Nephron progenitor cell (in vitro differentiated cells): ENCODE data around the gene PTPN18.
"Not testable (repeated sequence)": the region's sequence is repeated elsewhere in the genome, so short reads cannot be mapped to it uniquely, and the experiment has no call there.

Source experiments
- DNase-seq: peaks from one replicate; pipeline ENCODE4 v3.0.0; 2021
- H3K27ac Mint-ChIP-seq: 2 replicates; pipeline ENCODE4 v1.8.0; 2021; ENCODE audit warnings: mild to moderate bottlenecking, moderate library complexity, mixed read lengths
- H3K27me3 Mint-ChIP-seq: 2 replicates; pipeline ENCODE4 v1.8.0; 2021; ENCODE audit warnings: mild to moderate bottlenecking, low read depth, mixed read lengths; ENCODE audit not compliant: poor library complexity
- H3K36me3 Mint-ChIP-seq: 2 replicates; pipeline ENCODE4 v1.8.0; 2021; ENCODE audit warnings: low read depth, mixed read lengths
- H3K4me1 Mint-ChIP-seq: 2 replicates; pipeline ENCODE4 v1.8.0; 2021; ENCODE audit warnings: mixed read lengths
- H3K4me3 Mint-ChIP-seq: 2 replicates; pipeline ENCODE4 v1.8.0; 2021; ENCODE audit warnings: mild to moderate bottlenecking, moderate library complexity, mixed read lengths
- H3K9me3 Mint-ChIP-seq: 2 replicates; pipeline ENCODE4 v1.8.0; 2021; ENCODE audit warnings: mild to moderate bottlenecking, moderate library complexity, mixed read lengths
- CTCF ChIP-seq: fragments of 200-600 bp; sonication (generic); IDR thresholded peaks from 2 replicates; pipeline ENCODE4 v1.5.0; 2021; ENCODE audit warnings: antibody characterized with exemption

Gene PTPN18

GRCh38 chr2:130318906-130319305 is 37.0 kb upstream of the PTPN18 start:
- TF ChIP-seq CTCF: no peak
- H3K36me3 Mint-ChIP-seq: no peaks in the 10 kb centered on the region
- H3K27me3 Mint-ChIP-seq: peaks cover 27% of the 10 kb centered on the region
- peaks cover 7% of the 10 kb centered on the region for H3K4me1 Mint-ChIP-seq
- H3K9me3 Mint-ChIP-seq: no peaks in the 10 kb centered on the region
- no peak for DNase-seq
- H3K27ac Mint-ChIP-seq: no peak overlapping the region
- no peak overlapping the region for H3K4me3 Mint-ChIP-seq

- H3K27me3 Mint-ChIP-seq: peaks cover 34% of the 10 kb centered on the region
- no peak overlapping the region for H3K4me3 Mint-ChIP-seq
- no peaks in the 10 kb centered on the region for H3K36me3 Mint-ChIP-seq
- TF ChIP-seq CTCF: no peak
- H3K27ac Mint-ChIP-seq: no peak overlapping the region
- peaks cover 7% of the 10 kb centered on the region for H3K4me1 Mint-ChIP-seq
- H3K9me3 Mint-ChIP-seq: no peaks in the 10 kb centered on the region
- no peak for DNase-seq
Measured at GRCh38 chr2:130319536-130319935, 36.3 kb upstream of the PTPN18 start.

GRCh38 chr2:130327703-130328527 is 27.9 kb upstream of the PTPN18 start:
- TF ChIP-seq CTCF: no peak
- Mint-ChIP-seq H3K9me3 (no peaks in the 10 kb centered on the region), H3K27ac (peak overlapping the region; percentile 52), H3K4me3 (no peak overlapping the region), H3K36me3 (no peaks in the 10 kb centered on the region), H3K27me3 (peaks cover 68% of the 10 kb centered on the region), H3K4me1 (peaks cover 10% of the 10 kb centered on the region)
- no peak for DNase-seq

GRCh38 chr2:130328710-130329109 is 27.1 kb upstream of the PTPN18 start:
- peaks cover 60% of the 10 kb centered on the region for H3K27me3 Mint-ChIP-seq
- no peak for TF ChIP-seq CTCF
- no peak overlapping the region for H3K4me3 Mint-ChIP-seq
- no peak overlapping the region for H3K27ac Mint-ChIP-seq
- no peak for DNase-seq
- H3K36me3 Mint-ChIP-seq: no peaks in the 10 kb centered on the region
- H3K4me1 Mint-ChIP-seq: peaks cover 10% of the 10 kb centered on the region
- no peaks in the 10 kb centered on the region for H3K9me3 Mint-ChIP-seq

DNA sequence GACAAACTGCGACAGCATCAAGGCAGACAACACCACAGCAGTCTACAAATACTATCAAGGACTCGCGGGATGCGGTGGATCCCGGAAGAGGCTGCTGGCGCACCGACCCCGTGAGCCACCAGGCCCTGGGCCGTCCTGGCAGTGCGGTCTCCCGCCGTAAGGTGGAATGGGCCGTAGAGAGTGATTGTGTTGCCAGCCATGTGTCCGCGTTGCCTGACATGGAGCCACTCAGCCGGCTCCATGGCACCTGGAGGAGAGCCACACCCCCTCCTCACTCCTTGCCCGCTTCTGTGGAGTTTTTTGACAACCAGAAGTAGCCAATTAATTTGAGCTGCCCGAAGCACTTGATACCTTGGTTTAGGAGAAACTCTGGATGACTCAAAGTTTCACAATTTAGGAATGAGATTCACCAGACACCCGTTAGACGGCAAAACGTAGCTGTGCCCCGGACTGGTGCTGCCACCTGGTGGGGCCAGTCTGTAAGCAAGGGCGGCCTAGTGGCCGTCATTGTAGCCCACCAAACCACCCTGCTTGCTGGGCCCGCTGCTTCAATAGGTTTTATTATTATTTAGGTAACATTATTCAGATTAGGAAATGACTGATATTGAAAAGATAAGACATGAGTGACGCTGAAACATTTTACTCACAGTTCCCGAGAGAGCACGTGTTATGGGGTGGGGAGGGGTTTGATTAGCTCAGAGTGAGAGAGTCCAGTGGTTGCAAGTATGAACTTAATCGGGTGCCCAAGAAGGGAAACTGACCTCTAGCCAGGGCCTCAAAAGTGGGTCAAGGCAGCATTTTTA is 23.4 kb upstream of the PTPN18 start:
- peaks cover 13% of the 10 kb centered on the region for H3K4me1 Mint-ChIP-seq
- no peak overlapping the region for H3K27ac Mint-ChIP-seq
- H3K36me3 Mint-ChIP-seq: peaks cover under 1% of the 10 kb centered on the region
- peak overlapping the region; percentile 65 for H3K4me3 Mint-ChIP-seq
- peak; percentile 96 for TF ChIP-seq CTCF
- peaks cover 58% of the 10 kb centered on the region for H3K27me3 Mint-ChIP-seq
- peak; percentile 86 for DNase-seq
- H3K9me3 Mint-ChIP-seq: peaks cover 14% of the 10 kb centered on the region

DNA sequence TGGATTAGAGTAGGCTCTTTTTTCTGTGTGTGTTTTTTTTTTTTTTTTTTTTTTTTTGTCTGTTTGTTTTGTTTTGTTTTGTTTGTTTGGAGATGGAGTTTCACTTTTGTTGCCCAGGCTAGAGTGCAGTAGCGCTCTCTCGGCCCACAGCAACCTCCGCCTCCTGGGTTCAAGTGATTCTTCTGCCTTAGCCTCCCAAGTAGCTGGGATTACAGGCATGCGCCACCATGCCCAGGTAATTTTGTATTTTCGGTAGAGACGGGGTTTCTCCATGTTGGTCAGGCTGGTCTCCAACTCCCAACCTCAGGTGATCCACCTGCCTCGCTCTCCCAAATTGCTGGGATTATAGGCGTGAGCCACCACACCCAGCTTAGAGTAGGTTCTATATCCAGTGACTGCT is 22.6 kb upstream of the PTPN18 start:
- DNase-seq, H3K4me3 Mint-ChIP-seq, H3K27ac Mint-ChIP-seq, H3K36me3 Mint-ChIP-seq: not testable (repeated sequence)
- peaks cover 56% of the 10 kb centered on the region for H3K27me3 Mint-ChIP-seq
- peaks cover 19% of the 10 kb centered on the region for H3K4me1 Mint-ChIP-seq
- H3K9me3 Mint-ChIP-seq: peaks cover 14% of the 10 kb centered on the region
